H1 (cell line): ENCODE measurements around the gene SLC12A7. TPM values are rescaled to one million over a fixed set of nuclear protein-coding genes. Genes with fewer than 3 reads are reported as not detected.

Experiments used
- CTCF ChIA-PET: fragments of 300-600 bp; sonication (Branson Sonifier 250); formaldehyde crosslinking; loops from one replicate; lab custom pipeline; 2021; ENCODE audit not compliant: partially characterized antibody; lab: Charles Lee
- POLR2A ChIA-PET: fragments of 300-600 bp; sonication (Branson Sonifier 250); formaldehyde crosslinking; loops from one replicate; lab custom pipeline; 2021; ENCODE audit warnings: inconsistent platforms; ENCODE audit not compliant: partially characterized antibody; lab: Charles Lee
- DNase-seq, 2 experiments: peaks; one replicate each; pipeline versions ENCODE4 v3.0.0 to v3.0.0-alpha.2; 2010 to 2022; ENCODE audit warnings: low spot score in 2 of 2, low read depth in 1 of 2, mixed read lengths in 1 of 2
- FAIRE-seq: peaks from 2 replicates; lab custom pipeline; 2011; peaks lifted over from hg19 to GRCh38; lab: Jason Lieb, UNC
- H2AFZ ChIP-seq: 2 replicates; pipeline ENCODE4 v1.8.1; 2012; ENCODE audit warnings: low read length, inconsistent platforms
- H2AK5ac ChIP-seq: 2 replicates; pipeline ENCODE4 v1.6.1; 2013; ENCODE audit warnings: low read depth, low read length
- H2BK120ac ChIP-seq: replicated peaks from 2 replicates; pipeline ENCODE3; 2013; ENCODE audit warnings: low read depth, low read length, inconsistent platforms
- H2BK12ac ChIP-seq: 2 replicates; pipeline ENCODE4 v1.6.1; 2013; ENCODE audit warnings: low read depth, low read length
- H2BK15ac ChIP-seq: 2 replicates; pipeline ENCODE4 v1.6.1; 2013; ENCODE audit warnings: low read length
- H2BK20ac ChIP-seq: 2 replicates; pipeline ENCODE4 v1.6.1; 2013; ENCODE audit warnings: low read length
- H2BK5ac ChIP-seq: 2 replicates; pipeline ENCODE4 v1.6.1; 2013; ENCODE audit warnings: low read depth, low read length
- H3K14ac ChIP-seq: 2 replicates; pipeline ENCODE4 v1.6.1; 2013; ENCODE audit warnings: inconsistent platforms; ENCODE audit not compliant: insufficient read length
- H3K18ac ChIP-seq: 2 replicates; pipeline ENCODE4 v1.6.1; 2013; ENCODE audit warnings: low read length; ENCODE audit errors: extremely low read depth
- H3K23ac ChIP-seq: 2 replicates; pipeline ENCODE4 v1.6.1; 2013; ENCODE audit warnings: inconsistent platforms; ENCODE audit not compliant: insufficient read length
- H3K23me2 ChIP-seq: 2 replicates; pipeline ENCODE4 v1.6.1; 2013; ENCODE audit warnings: low read depth, low read length
- H3K27ac ChIP-seq: 2 replicates; pipeline ENCODE4 v1.6.1; 2011; ENCODE audit warnings: low read depth, low read length, inconsistent platforms
- H3K27me3 ChIP-seq, 4 experiments: replicated peaks in 1 of 4; 1 replicate in 1 of 4; 2 replicates in 3 of 4; pipeline versions ENCODE4 v1.6.1 to v1.8.1; 2011 to 2013; ENCODE audit warnings: low read length in 3 of 4, mild to moderate bottlenecking in 3 of 4, inconsistent platforms in 2 of 4, mixed read lengths in 2 of 4, moderate library complexity in 1 of 4; ENCODE audit not compliant: control insufficient read depth in 3 of 4, insufficient read depth in 3 of 4; ENCODE audit errors: extremely low read depth in 1 of 4
- H3K36me3 ChIP-seq, 4 experiments: 2 replicates each; pipeline versions ENCODE4 v1.6.1 to v1.8.1; 2011 to 2013; ENCODE audit warnings: mild to moderate bottlenecking in 4 of 4, low read length in 3 of 4, moderate library complexity in 2 of 4, control low read depth in 1 of 4, inconsistent platforms in 1 of 4; ENCODE audit not compliant: insufficient read depth in 4 of 4, control insufficient read depth in 2 of 4
- H3K4ac ChIP-seq: replicated peaks from 2 replicates; pipeline ENCODE3; 2013; ENCODE audit warnings: low read length, low read depth, mixed read lengths, inconsistent platforms; ENCODE audit not compliant: insufficient read length
- H3K4me1 ChIP-seq, 4 experiments: replicated peaks in 1 of 4; 1 replicate in 1 of 4; 2 replicates in 3 of 4; pipeline versions ENCODE4 v1.6.1 to v1.8.1; 2011 to 2013; ENCODE audit warnings: low read length in 3 of 4, inconsistent platforms in 2 of 4, mixed read lengths in 1 of 4; ENCODE audit not compliant: insufficient read depth in 4 of 4, control insufficient read depth in 3 of 4
- H3K4me2 ChIP-seq, 2 experiments: 2 replicates each; pipeline versions ENCODE4 v1.6.1 to v1.8.1; 2011 to 2013; ENCODE audit warnings: low read depth in 2 of 2, low read length in 2 of 2, control low read depth in 1 of 2, inconsistent platforms in 1 of 2, mild to moderate bottlenecking in 1 of 2; ENCODE audit not compliant: insufficient read depth in 1 of 2
- H3K4me3 ChIP-seq, 4 experiments: fragments of 200-600, 300-600 bp in 1 of 4; sonication (generic), shearing (Covaris generic), sonication (Bioruptor Twin) in 1 of 4; 2 replicates each; pipeline versions ENCODE4 v1.5.1 to v1.8.1; 2011 to 2016; ENCODE audit warnings: low read length in 4 of 4, low read depth in 3 of 4, control low read depth in 2 of 4, inconsistent platforms in 2 of 4, mild to moderate bottlenecking in 2 of 4, mixed read lengths in 1 of 4, moderate library complexity in 1 of 4; ENCODE audit not compliant: insufficient read depth in 2 of 4; ENCODE audit errors: extremely low read depth in 1 of 4
- H3K56ac ChIP-seq: replicated peaks from 2 replicates; pipeline ENCODE3; 2013; ENCODE audit warnings: low read depth, mild to moderate bottlenecking, mixed read lengths, low read length, inconsistent platforms; ENCODE audit not compliant: insufficient read length
- H3K79me1 ChIP-seq: 2 replicates; pipeline ENCODE4 v1.6.1; 2013; ENCODE audit warnings: low read depth, low read length, control low read depth
- H3K79me2 ChIP-seq, 2 experiments: 2 replicates each; pipeline versions ENCODE4 v1.6.1 to v1.8.1; 2012 to 2013; ENCODE audit warnings: low read length in 2 of 2, mild to moderate bottlenecking in 2 of 2, inconsistent platforms in 1 of 2; ENCODE audit not compliant: insufficient read depth in 2 of 2, control insufficient read depth in 1 of 2
- H3K9ac ChIP-seq, 4 experiments: replicated peaks in 1 of 4; 1 replicate in 1 of 4; 2 replicates in 3 of 4; pipeline versions ENCODE4 v1.6.1 to v1.8.1; 2011 to 2013; ENCODE audit warnings: low read depth in 3 of 4, low read length in 3 of 4, control low read depth in 2 of 4, mild to moderate bottlenecking in 2 of 4, moderate library complexity in 2 of 4, inconsistent platforms in 1 of 4; ENCODE audit errors: extremely low read depth in 1 of 4
- H3K9me3 ChIP-seq, 2 experiments: 2 replicates each; pipeline versions ENCODE4 v1.6.1 to v1.8.1; 2012 to 2013; ENCODE audit warnings: mild to moderate bottlenecking in 2 of 2, moderate library complexity in 2 of 2, control low read depth in 1 of 2, inconsistent platforms in 1 of 2, low read depth in 1 of 2, low read length in 1 of 2, mixed read lengths in 1 of 2; ENCODE audit not compliant: insufficient read depth in 2 of 2
- H4K20me1 ChIP-seq, 2 experiments: replicated peaks in 1 of 2; 2 replicates each; pipeline versions ENCODE3 to v1.8.1; 2011 to 2013; ENCODE audit warnings: inconsistent platforms in 2 of 2, low read length in 2 of 2, mild to moderate bottlenecking in 1 of 2; ENCODE audit not compliant: insufficient read depth in 2 of 2, control insufficient read depth in 1 of 2
- H4K5ac ChIP-seq: 2 replicates; pipeline ENCODE4 v1.6.1; 2013; ENCODE audit warnings: low read length, low read depth, mixed read lengths, inconsistent platforms; ENCODE audit not compliant: insufficient read length
- H4K8ac ChIP-seq: 2 replicates; pipeline ENCODE4 v1.8.0; 2013; ENCODE audit warnings: mild to moderate bottlenecking, moderate library complexity, low read length, inconsistent platforms; ENCODE audit not compliant: insufficient read depth; ENCODE audit errors: extremely low read depth
- H4K91ac ChIP-seq: replicated peaks from 2 replicates; pipeline ENCODE3; 2013; ENCODE audit warnings: low read length, mixed read lengths, inconsistent platforms; ENCODE audit not compliant: insufficient read length
- CBX5 ChIP-seq: fragments of 300-800, 300-1000 bp; sonication (generic); IDR thresholded peaks from 2 replicates; pipeline ENCODE4 v1.7.1; 2016; ENCODE audit warnings: antibody characterized with exemption, low read length, low read depth
- KDM5A ChIP-seq: fragments of 200-600 bp; IDR thresholded peaks from 2 replicates; pipeline ENCODE4 v1.7.1; 2012; ENCODE audit warnings: mild to moderate bottlenecking, low read length, inconsistent platforms, mixed read lengths
- RNF2 ChIP-seq: fragments of 200-900, 300-1000 bp; sonication (generic); IDR thresholded peaks from 2 replicates; pipeline ENCODE4 v1.7.1; 2016; ENCODE audit warnings: borderline replicate concordance, low read depth, mild to moderate bottlenecking, antibody characterized with exemption, low read length; ENCODE audit not compliant: poor library complexity, severe bottlenecking; ENCODE audit errors: missing control alignments
- RXRA ChIP-seq: IDR thresholded peaks from 2 replicates; pipeline ENCODE4 v1.6.1; 2011; ENCODE audit warnings: low read depth, mild to moderate bottlenecking, low read length, moderate library complexity; ENCODE audit not compliant: insufficient read depth
- USF2 ChIP-seq: IDR thresholded peaks from 2 replicates; pipeline ENCODE4 v1.6.1; 2011; ENCODE audit warnings: low read length, improper control_type of control experiment
- WGBS, 2 experiments: shearing (Covaris generic) in 1 of 2; methylation state at CpG; one replicate each; pipeline versions ENCODE4 v1.1.6 to v1.1.7; 2013 to 2015; ENCODE audit warnings: low lambda C conversion rate in 2 of 2, mixed read lengths in 2 of 2, inconsistent platforms in 1 of 2, low coverage in 1 of 2, missing lambda C conversion rate in 1 of 2; ENCODE audit not compliant: insufficient replicate concordance in 2 of 2, insufficient coverage in 1 of 2, insufficient read length in 1 of 2; ENCODE audit errors: extremely low coverage in 1 of 2, missing lambda C conversion rate in 1 of 2; 5-methylcytosine and 5-hydroxymethylcytosine counted together
- polyA plus RNA-seq, 7 experiments: library from polyadenylated mRNA; depleted of rRNA in 3 of 7; stranded (reverse) in 5 of 7; unstranded in 2 of 7; fragments of >200 nt in 5 of 7; fragments of 200-250 nt in 2 of 7; gene quantifications; 1 replicate in 5 of 7; 2 replicates in 1 of 7; 4 replicates in 1 of 7; pipeline versions ENCODE4 v1.2.1 to v1.2.3, GENCODE V29; 2011 to 2013; ENCODE audit warnings: missing spikeins in 2 of 7, mixed read lengths in 2 of 7
- total RNA-seq: library from RNA; stranded (reverse); fragmentation: NEBNext Ultra II Directional; extraction: Animal tissue kit (Norgen Biotek cat#: 25700); gene quantifications from 2 replicates; pipeline ENCODE4 v1.2.1, GENCODE V29; 2021

Gene SLC12A7
- total and polyA plus RNA-seq, 2 of the 8 experiments (the other 6 are each of a cell fraction or from before 2014, with no cell fraction given) = 23.5 to 39.7 TPM

- Histone ChIP-seq H2BK15ac (no peak overlapping the region), H3K4me1 (peaks cover 0 to 12% (median under 1%) of the 10 kb centered on the region in 4 experiments; a peak in 3 of 7 replicates), H2AK5ac (no peak overlapping the region), H3K9ac (no peak overlapping the region), H3K18ac (no peak overlapping the region), H4K20me1 (no peaks in the 10 kb centered on the region), H2BK20ac (no peak overlapping the region), H3K9me3 (no peaks in the 10 kb centered on the region), H4K91ac (no peak overlapping the region), H3K56ac (no peak overlapping the region), H3K4me3 (no peak overlapping the region), H3K36me3 (no peaks in the 10 kb centered on the region), H3K79me1 (no peaks in the 10 kb centered on the region), H3K14ac (no peak overlapping the region), H2BK120ac (no peak overlapping the region), H3K27me3 (no peaks in the 10 kb centered on the region), H3K23me2 (no peaks in the 10 kb centered on the region), H3K27ac (no peak overlapping the region), H3K79me2 (no peaks in the 10 kb centered on the region), H4K8ac (no peak overlapping the region), H2BK12ac (no peak overlapping the region), H3K23ac (no peak overlapping the region), H3K4me2 (no peak overlapping the region), H4K5ac (no peak overlapping the region), H2AFZ (no peak overlapping the region), H2BK5ac (no peak overlapping the region), H3K4ac (no peak overlapping the region)
- no peak for FAIRE-seq
- DNase-seq = no peak
- ChIA-PET CTCF (interaction anchor here (0.7 to 3.4 kb wide), 10 partner anchors 9 to 122 kb away, joined by 3 to 14 read pairs (median 4); no protein-coding TSS in a partner anchor), POLR2A (interaction anchor here (1.8 to 5.4 kb wide), 2 partner anchors 15 to 20 kb away, joined by 5 to 22 read pairs; no protein-coding TSS in a partner anchor)
- 92% methylated on average over 8 of the region's 8 CpGs; no CpG with 5 or more reads in 1 of the 2 experiments for WGBS, 2 experiments
- TF ChIP-seq RXRA = no peak
- no peak for TF ChIP-seq USF2
- TF ChIP-seq RNF2 = no peak
- TF ChIP-seq CBX5 = no peak
- no peak for TF ChIP-seq KDM5A
Measured at GRCh38 chr5:1132570-1132969, 20.7 kb upstream of the SLC12A7 start.
